GM23248 (cell line): ENCODE data around the gene RNF207.

Experiments
- EZH2 ChIP-seq: fragments of 200-600 bp; sonication (generic); IDR thresholded peaks from 2 replicates; pipeline ENCODE4 v1.6.1; 2018; ENCODE audit warnings: antibody characterized with exemption, mild to moderate bottlenecking; ENCODE audit not compliant: insufficient read depth, poor library complexity, severe bottlenecking
- EZH2phosphoT487 ChIP-seq: fragments of 200-600 bp; sonication (generic); IDR thresholded peaks from 2 replicates; pipeline ENCODE4 v1.6.1; 2018; ENCODE audit warnings: antibody characterized with exemption, moderate library complexity, mild to moderate bottlenecking, low read depth; ENCODE audit not compliant: insufficient read depth

- TF ChIP-seq EZH2, result no peak
- TF ChIP-seq EZH2phosphoT487, result no peak
Observed at GRCh38 chr1:6202256-6202655, 3.7 kb upstream of the RNF207 start.
